GM12878 (cell line): ENCODE results near the gene CLCNKA. TPM values are rescaled to one million over a fixed set of nuclear protein-coding genes. Genes with fewer than 3 reads are reported as not detected.

Source experiments
- ATAC-seq: fragments of 200-7000 bp; cut with Tn5 transposase; 3 replicates; pipeline ENCODE4 v1.9.1; 2020; ENCODE audit warnings: mild to moderate bottlenecking, moderate library complexity
- BruUV-seq: library from RNA; stranded (reverse); fragments of 400-500 nt; replicated peaks from 2 replicates; lab custom pipeline; 2021; lab: Mats Ljungman, UMichigan
- CTCF ChIA-PET: fragments of 300-600 bp; sonication (Branson Sonifier 250); formaldehyde crosslinking; extraction: SDS; loops from one replicate; lab custom pipeline; 2021; ENCODE audit warnings: inconsistent platforms; lab: Yijun Ruan, JAX
- POLR2A ChIA-PET: fragments of 350-600 bp; formaldehyde crosslinking; extraction: SDS; loops from one replicate; lab custom pipeline; 2021; ENCODE audit warnings: inconsistent platforms; lab: Charles Lee
- RAD21 ChIA-PET: fragments of 300-600 bp; sonication (Branson Sonifier 250); formaldehyde crosslinking; loops from one replicate; lab custom pipeline; 2023; ENCODE audit warnings: antibody characterized with exemption; ENCODE audit not compliant: unreplicated experiment; lab: Charles Lee
- SMC1A ChIA-PET: fragments of 300-600 bp; sonication (Branson Sonifier 250); formaldehyde crosslinking; loops from one replicate; lab custom pipeline; 2023; ENCODE audit not compliant: unreplicated experiment, uncharacterized antibody; lab: Charles Lee
- DNase-seq: peaks from one replicate; pipeline ENCODE4 v3.0.0-alpha.2; 2011; ENCODE audit warnings: low read depth, low spot score
- FAIRE-seq: peaks from 3 replicates; lab custom pipeline; 2011; peaks lifted over from hg19 to GRCh38; lab: Jason Lieb, UNC
- H2AFZ ChIP-seq: 2 replicates; pipeline ENCODE4 v1.6.0; 2011; ENCODE audit warnings: low read depth, low read length, control low read depth; ENCODE audit not compliant: control insufficient read depth
- H3K27ac ChIP-seq: 2 replicates; pipeline ENCODE4 v1.5.1; 2011; ENCODE audit warnings: control low read depth; ENCODE audit not compliant: control insufficient read depth, insufficient read depth
- H3K27me3 ChIP-seq, 2 experiments: replicated peaks in 1 of 2; 2 replicates each; pipeline versions ENCODE4 v1.6.0 to v1.6.1; 2011; ENCODE audit warnings: low read length in 1 of 2; ENCODE audit not compliant: control insufficient read depth in 2 of 2, insufficient read depth in 2 of 2
- H3K36me3 ChIP-seq, 2 experiments: 2 replicates each; pipeline ENCODE4 v1.5.1; 2011; ENCODE audit warnings: low read length in 1 of 2; ENCODE audit not compliant: control insufficient read depth in 2 of 2, insufficient read depth in 2 of 2
- H3K4me1 ChIP-seq: 2 replicates; pipeline ENCODE4 v1.6.1; 2011; ENCODE audit warnings: mild to moderate bottlenecking, low read length, moderate library complexity, mixed read lengths; ENCODE audit not compliant: control insufficient read depth, insufficient read depth
- H3K4me2 ChIP-seq: 2 replicates; pipeline ENCODE4 v1.6.0; 2011; ENCODE audit warnings: control low read depth; ENCODE audit not compliant: control insufficient read depth, insufficient read depth
- H3K4me3 ChIP-seq: fragments of 200-600 bp; sonication (generic); 2 replicates; pipeline ENCODE4 v1.5.1; 2016
- H3K79me2 ChIP-seq: 2 replicates; pipeline ENCODE4 v1.6.0; 2011; ENCODE audit warnings: low read length; ENCODE audit not compliant: control insufficient read depth, insufficient read depth
- H3K9ac ChIP-seq: 2 replicates; pipeline ENCODE4 v1.8.0; 2011; ENCODE audit warnings: low read length, control low read depth, mixed read lengths; ENCODE audit not compliant: control insufficient read depth, insufficient read depth
- H3K9me3 ChIP-seq: replicated peaks from 3 replicates; pipeline ENCODE4 v1.5.1; 2011; ENCODE audit warnings: mild to moderate bottlenecking, low read length; ENCODE audit not compliant: control insufficient read depth, insufficient read depth
- H4K20me1 ChIP-seq: 2 replicates; pipeline ENCODE4 v1.6.0; 2011; ENCODE audit not compliant: control insufficient read depth, insufficient read depth
- CREB1 ChIP-seq: IDR thresholded peaks from 2 replicates; pipeline ENCODE4 v1.6.1; 2012; ENCODE audit warnings: low read depth, mild to moderate bottlenecking, inconsistent platforms
- EGR1 ChIP-seq, 2 experiments: IDR thresholded peaks; 1 replicate in 1 of 2; 2 replicates in 1 of 2; pipeline ENCODE4 v1.6.1; 2011 to 2012; ENCODE audit warnings: low read depth in 2 of 2, low read length in 2 of 2, borderline replicate concordance in 1 of 2, mild to moderate bottlenecking in 1 of 2, moderate library complexity in 1 of 2
- MLLT1 ChIP-seq: fragments of 450-650 bp; IDR thresholded peaks from 2 replicates; pipeline ENCODE4 v1.6.1; 2016; ENCODE audit warnings: mild to moderate bottlenecking
- STAT3 ChIP-seq: IDR thresholded peaks from 2 replicates; pipeline ENCODE4 v1.6.1; 2011; ENCODE audit warnings: low read depth, low read length, improper control_type of control experiment
- ZNF622 ChIP-seq: fragments of 450-650 bp; IDR thresholded peaks from 2 replicates; pipeline ENCODE4 v1.6.1; 2017; ENCODE audit warnings: mild to moderate bottlenecking, inconsistent platforms
- ZSCAN29 ChIP-seq: fragments of 450-650 bp; IDR thresholded peaks from 2 replicates; pipeline ENCODE4 v1.6.1; 2017; ENCODE audit warnings: mild to moderate bottlenecking, moderate library complexity
- WGBS: methylation state at CpG from one replicate; pipeline ENCODE4 v1.1.6; 2016; ENCODE audit warnings: low lambda C conversion rate; ENCODE audit not compliant: insufficient replicate concordance, insufficient coverage; ENCODE audit errors: missing lambda C conversion rate; 5-methylcytosine and 5-hydroxymethylcytosine counted together
- in situ Hi-C: fragments of 300-500 bp; cut with MboI; formaldehyde crosslinking; loops from 9 replicates; pipeline ENCODE4 v1.14.3; 2018; ENCODE audit warnings: mixed read lengths
- intact Hi-C: fragments of 100-400 bp; cut with micrococcal nuclease; formaldehyde crosslinking; loops from one replicate; pipeline ENCODE4 v1.14.2; 2022; ENCODE audit not compliant: unreplicated experiment
- polyA plus RNA-seq, 11 experiments: library from polyadenylated mRNA; depleted of rRNA in 4 of 11; unstranded in 6 of 11; stranded (reverse) in 5 of 11; fragments of >200 nt; fragmentation: Nextera tagmentation in 4 of 11; fragmentation: Illumina TruSeq in 1 of 11; extraction: Ambion mirVana in 4 of 11; extraction: Trizol in 1 of 11; gene quantifications; 1 replicate in 1 of 11; 2 replicates in 10 of 11; pipeline versions ENCODE4 v1.2.1 to v1.2.3, GENCODE V29; 2011 to 2016; ENCODE audit warnings: inconsistent platforms in 2 of 11, missing spikeins in 2 of 11, low read depth in 1 of 11
- total RNA-seq, 4 experiments: library from RNA; depleted of rRNA in 3 of 4; stranded (reverse); fragments of >200 nt in 3 of 4; fragmentation: Illumina TruSeq in 1 of 4; extraction: Trizol in 1 of 4; gene quantifications; 2 replicates each; pipeline versions ENCODE4 v1.2.1 to v1.2.3, GENCODE V29; 2013 to 2021
- TF ChIP-seq, protein P1 (sequence below): fragments of 450-650 bp; IDR thresholded peaks from 2 replicates; pipeline ENCODE4 v1.6.1; 2017; ENCODE audit warnings: mild to moderate bottlenecking, moderate library complexity

The CLCNKA gene
- total and polyA plus RNA-seq, 10 of the 15 experiments (the other 5 are each of a cell fraction or from before 2014, with no cell fraction given), result 0.02 to 0.15 (median 0.08) TPM; not detected in 6

DNA sequence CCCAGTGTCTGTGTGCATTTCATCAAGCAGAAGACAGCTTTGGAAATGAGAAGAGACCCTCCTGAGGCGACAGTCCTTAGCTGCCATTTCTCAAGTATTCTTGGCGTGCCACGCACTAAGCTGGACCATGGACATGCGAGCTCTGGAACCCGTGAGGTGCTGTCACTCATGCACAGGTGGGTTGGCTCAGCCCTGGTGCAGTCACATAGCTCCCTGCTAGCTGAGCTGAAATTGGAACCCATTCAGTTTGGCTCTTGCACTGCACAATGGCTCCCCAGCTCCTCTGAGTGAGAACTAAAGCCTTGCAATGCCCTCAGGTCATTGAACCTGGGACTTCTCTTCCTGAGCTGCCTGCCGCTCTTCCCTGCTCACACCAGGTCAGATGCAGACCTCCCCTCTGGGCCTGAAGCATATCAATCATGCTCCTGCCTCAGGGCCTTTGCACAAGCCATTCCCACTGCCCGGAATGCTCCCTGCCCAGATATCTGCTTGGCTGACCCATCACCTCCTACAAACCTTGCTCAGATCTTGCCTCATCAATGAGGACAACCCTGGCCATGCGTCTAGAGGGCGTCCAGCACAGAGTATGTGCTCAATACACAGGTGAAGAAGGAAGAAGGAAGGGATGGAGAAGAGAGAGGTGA lies 24.1 kb upstream of the CLCNKA start:
- no peak for FAIRE-seq
- TF ChIP-seq STAT3, result no peak
- no peak for TF ChIP-seq EGR1 (IDR thresholded peaks at IDR 0.05; ENCODE audit: borderline replicate concordance in 1 of 2, low read depth in 2 of 2, low read length in 2 of 2)
- no peak for TF ChIP-seq ZNF622
- TF ChIP-seq CREB1, result no peak
- no peak for TF ChIP-seq MLLT1
- TF ChIP-seq ZSCAN29, result no peak
- TF ChIP-seq, protein P1, sequence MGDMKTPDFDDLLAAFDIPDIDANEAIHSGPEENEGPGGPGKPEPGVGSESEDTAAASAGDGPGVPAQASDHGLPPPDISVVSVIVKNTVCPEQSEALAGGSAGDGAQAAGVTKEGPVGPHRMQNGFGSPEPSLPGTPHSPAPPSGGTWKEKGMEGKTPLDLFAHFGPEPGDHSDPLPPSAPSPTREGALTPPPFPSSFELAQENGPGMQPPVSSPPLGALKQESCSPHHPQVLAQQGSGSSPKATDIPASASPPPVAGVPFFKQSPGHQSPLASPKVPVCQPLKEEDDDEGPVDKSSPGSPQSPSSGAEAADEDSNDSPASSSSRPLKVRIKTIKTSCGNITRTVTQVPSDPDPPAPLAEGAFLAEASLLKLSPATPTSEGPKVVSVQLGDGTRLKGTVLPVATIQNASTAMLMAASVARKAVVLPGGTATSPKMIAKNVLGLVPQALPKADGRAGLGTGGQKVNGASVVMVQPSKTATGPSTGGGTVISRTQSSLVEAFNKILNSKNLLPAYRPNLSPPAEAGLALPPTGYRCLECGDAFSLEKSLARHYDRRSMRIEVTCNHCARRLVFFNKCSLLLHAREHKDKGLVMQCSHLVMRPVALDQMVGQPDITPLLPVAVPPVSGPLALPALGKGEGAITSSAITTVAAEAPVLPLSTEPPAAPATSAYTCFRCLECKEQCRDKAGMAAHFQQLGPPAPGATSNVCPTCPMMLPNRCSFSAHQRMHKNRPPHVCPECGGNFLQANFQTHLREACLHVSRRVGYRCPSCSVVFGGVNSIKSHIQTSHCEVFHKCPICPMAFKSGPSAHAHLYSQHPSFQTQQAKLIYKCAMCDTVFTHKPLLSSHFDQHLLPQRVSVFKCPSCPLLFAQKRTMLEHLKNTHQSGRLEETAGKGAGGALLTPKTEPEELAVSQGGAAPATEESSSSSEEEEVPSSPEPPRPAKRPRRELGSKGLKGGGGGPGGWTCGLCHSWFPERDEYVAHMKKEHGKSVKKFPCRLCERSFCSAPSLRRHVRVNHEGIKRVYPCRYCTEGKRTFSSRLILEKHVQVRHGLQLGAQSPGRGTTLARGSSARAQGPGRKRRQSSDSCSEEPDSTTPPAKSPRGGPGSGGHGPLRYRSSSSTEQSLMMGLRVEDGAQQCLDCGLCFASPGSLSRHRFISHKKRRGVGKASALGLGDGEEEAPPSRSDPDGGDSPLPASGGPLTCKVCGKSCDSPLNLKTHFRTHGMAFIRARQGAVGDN, result no peak
- TF ChIP-seq, all 136 proteins: peak for 0
- CTCF ChIA-PET, result interaction anchor here (0.9 to 2.1 kb wide), 6 partner anchors 10 to 206 kb away, joined by 3 to 8 read pairs (median 5); no protein-coding TSS in a partner anchor

More for the DNA sequence above, 24.1 kb upstream of the CLCNKA start:
- Histone ChIP-seq H3K4me1 (no peaks in the 10 kb centered on the region), H3K36me3 (no peaks in the 10 kb centered on the region), H3K27me3 (no peaks in the 10 kb centered on the region), H3K4me3 (no peak overlapping the region), H3K9ac (no peak overlapping the region), H2AFZ (no peak overlapping the region), H3K4me2 (no peak overlapping the region), H3K27ac (no peak overlapping the region), H4K20me1 (no peaks in the 10 kb centered on the region; the same call in 1 of the 2 replicates), H3K79me2 (no peaks in the 10 kb centered on the region), H3K9me3 (no peaks in the 10 kb centered on the region)
- 38% methylated on average over 9 of the region's 9 CpGs for WGBS
- SMC1A ChIA-PET, result interaction anchor here (0.5 to 2.4 kb wide), 7 partner anchors 8 to 204 kb away, joined by 3 to 8 read pairs (median 4); no protein-coding TSS in a partner anchor
- RAD21 ChIA-PET, result interaction anchor here (1.3 to 1.6 kb wide), 2 partner anchors 10 to 182 kb away, joined by 3 to 5 read pairs; no protein-coding TSS in a partner anchor
- in situ Hi-C loops (no loop called here), intact Hi-C loops (no loop called here)
- no peak for DNase-seq
- BruUV-seq, result no TSS peak
- POLR2A ChIA-PET, result interaction anchor here (0.5 to 0.7 kb wide), 3 partner anchors 22 to 197 kb away, joined by 3 to 5 read pairs (median 3); no protein-coding TSS in a partner anchor
- ATAC-seq, result no peak
